OCI-LY7 (cell line): ENCODE measurements around the gene MTA3. TPM values are rescaled to one million over a fixed set of nuclear protein-coding genes. Genes with fewer than 3 reads are reported as not detected.

Experiments
- BruUV-seq: library from RNA; stranded (reverse); fragments of 400-500 nt; replicated peaks from 2 replicates; lab custom pipeline; 2021; lab: Mats Ljungman, UMichigan
- CTCF ChIA-PET: fragments of 300-600 bp; sonication (Branson Sonifier 250); formaldehyde crosslinking; loops from one replicate; lab custom pipeline; 2022; ENCODE audit warnings: antibody characterized with exemption; ENCODE audit not compliant: unreplicated experiment; lab: Charles Lee
- POLR2A ChIA-PET: fragments of 300-600 bp; sonication (Branson Sonifier 250); formaldehyde crosslinking; loops from one replicate; lab custom pipeline; 2022; ENCODE audit warnings: antibody characterized with exemption; lab: Charles Lee
- DNase-seq: peaks from one replicate; pipeline ENCODE4 v3.0.0-alpha.2; 2015; ENCODE audit warnings: low spot score
- H2AFZ ChIP-seq: fragments of 200-600 bp; sonication (generic), shearing (Covaris generic); 2 replicates; pipeline ENCODE4 v1.6.1; 2014; ENCODE audit warnings: mild to moderate bottlenecking, antibody characterized with exemption, low read length, moderate library complexity
- H3K27ac ChIP-seq: fragments of 200-600 bp; sonication (generic); 2 replicates; pipeline ENCODE4 v1.5.1; 2014; ENCODE audit warnings: mixed run types, low read depth, mild to moderate bottlenecking, moderate library complexity, low read length, inconsistent platforms; ENCODE audit not compliant: poor library complexity, severe bottlenecking
- H3K36me3 ChIP-seq: fragments of 200-600 bp; sonication (generic); 2 replicates; pipeline ENCODE4 v1.6.1; 2014; ENCODE audit warnings: mild to moderate bottlenecking, antibody characterized with exemption, low read length, moderate library complexity, mixed read lengths; ENCODE audit not compliant: insufficient read depth
- H3K4me1 ChIP-seq: fragments of 200-600 bp; sonication (generic); 2 replicates; pipeline ENCODE4 v1.5.1; 2014; ENCODE audit warnings: mild to moderate bottlenecking, low read length; ENCODE audit not compliant: insufficient read depth, poor library complexity, severe bottlenecking
- H3K4me2 ChIP-seq: fragments of 200-600 bp; sonication (generic); 2 replicates; pipeline ENCODE4 v1.6.1; 2014; ENCODE audit warnings: mild to moderate bottlenecking, low read length
- H3K4me3 ChIP-seq: fragments of 200-600 bp; sonication (generic); 2 replicates; pipeline ENCODE4 v1.5.1; 2014; ENCODE audit warnings: mild to moderate bottlenecking, low read depth, low read length; ENCODE audit not compliant: poor library complexity, severe bottlenecking
- H3K79me2 ChIP-seq: fragments of 200-600 bp; sonication (generic); 2 replicates; pipeline ENCODE4 v1.6.1; 2016; ENCODE audit warnings: low read depth, mild to moderate bottlenecking, low read length, moderate library complexity, mixed read lengths; ENCODE audit not compliant: insufficient read depth
- H3K9me2 ChIP-seq: fragments of 200-600 bp; sonication (generic); 2 replicates; pipeline ENCODE4 v1.6.1; 2016; ENCODE audit warnings: mild to moderate bottlenecking, low read length, mixed read lengths; ENCODE audit not compliant: insufficient read depth
- H3K9me3 ChIP-seq: fragments of 200-600 bp; sonication (generic); 2 replicates; pipeline ENCODE4 v1.6.1; 2014; ENCODE audit warnings: mild to moderate bottlenecking, mixed run types, low read length, mixed read lengths
- H4K20me1 ChIP-seq: fragments of 200-600 bp; sonication (generic); 2 replicates; pipeline ENCODE4 v1.6.1; 2014; ENCODE audit warnings: mild to moderate bottlenecking, antibody characterized with exemption, low read length, moderate library complexity, mixed read lengths; ENCODE audit not compliant: insufficient read depth
- CTCF ChIP-seq: fragments of 200-600 bp; sonication (generic); conservative IDR thresholded peaks from 2 replicates; pipeline ENCODE4 v1.5.1; 2014; ENCODE audit warnings: mild to moderate bottlenecking, antibody characterized with exemption, low read length, moderate library complexity, mixed read lengths
- EZH2phosphoT487 ChIP-seq: fragments of 200-600 bp; sonication (generic); IDR thresholded peaks from 2 replicates; pipeline ENCODE4 v1.6.1; 2018; ENCODE audit warnings: low read depth, borderline replicate concordance, mild to moderate bottlenecking, mixed run types, antibody characterized with exemption, low read length, moderate library complexity, mixed read lengths
- intact Hi-C: fragments of 100-400 bp; cut with micrococcal nuclease; formaldehyde crosslinking; loops from one replicate; pipeline ENCODE4 v1.10.0; 2022; ENCODE audit not compliant: unreplicated experiment
- total RNA-seq, 2 experiments: library from RNA; depleted of rRNA in 1 of 2; stranded (reverse); fragments of >200 nt in 1 of 2; shearing (Covaris generic) in 1 of 2; gene quantifications; 2 replicates each; pipeline ENCODE4 v1.2.3, GENCODE V29; 2014 to 2022

The MTA3 gene
- total RNA-seq, 2 experiments from 2014 or later, result 72.7 to 205 TPM

GRCh38 chr2:42652086-42652485, 83.7 kb downstream of the MTA3 start:
- Histone ChIP-seq H3K79me2 (peaks cover 65% of the 10 kb centered on the region; the same call in 1 of the 2 replicates), H3K9me3 (no peaks in the 10 kb centered on the region), H3K9me2 (no peaks in the 10 kb centered on the region), H3K27ac (no peak overlapping the region), H3K4me3 (no peak overlapping the region), H3K4me1 (no peaks in the 10 kb centered on the region), H4K20me1 (0 out of 2 replicates have a peak, but pooled peaks cover 4% of the 10 kb centered on the region), H2AFZ (no peak overlapping the region), H3K4me2 (no peak overlapping the region), H3K36me3 (peaks cover 92% of the 10 kb centered on the region)
- DNase-seq, result no peak
- ChIA-PET POLR2A (interaction anchor here (1.1 to 1.4 kb wide), 2 partner anchors 12 to 14 kb away, joined by 3 to 5 read pairs; no protein-coding TSS in a partner anchor), CTCF (no interaction called here)
- TF ChIP-seq CTCF, result no peak
- TF ChIP-seq EZH2phosphoT487, result no peak
- intact Hi-C loops, result no loop called here
- no TSS peak for BruUV-seq

- Histone ChIP-seq H3K36me3 (peaks cover 91% of the 10 kb centered on the region), H3K79me2 (peaks cover 65% of the 10 kb centered on the region; the same call in 1 of the 2 replicates), H3K4me3 (no peak overlapping the region), H3K9me3 (no peaks in the 10 kb centered on the region), H3K4me1 (no peaks in the 10 kb centered on the region), H3K9me2 (no peaks in the 10 kb centered on the region), H3K4me2 (no peak overlapping the region), H4K20me1 (0 out of 2 replicates have a peak, but pooled peaks cover 4% of the 10 kb centered on the region), H3K27ac (no peak overlapping the region), H2AFZ (no peak overlapping the region)
- intact Hi-C loops, result no loop called here
- no peak for TF ChIP-seq EZH2phosphoT487
- no peak for TF ChIP-seq CTCF
- CTCF ChIA-PET, result interaction anchor here (0.5 kb wide), 1 partner anchor 11 kb away, joined by 3 read pairs; no protein-coding TSS in a partner anchor
- DNase-seq, result no peak
- POLR2A ChIA-PET, result no interaction called here
- no TSS peak for BruUV-seq
Observed at GRCh38 chr2:42653039-42653438, 84.6 kb downstream of the MTA3 start.

- Histone ChIP-seq H3K4me1 (no peaks in the 10 kb centered on the region), H4K20me1 (0 out of 2 replicates have a peak, but pooled peaks cover 4% of the 10 kb centered on the region), H3K4me2 (no peak overlapping the region), H3K36me3 (peaks cover 91% of the 10 kb centered on the region), H3K27ac (no peak overlapping the region), H3K9me3 (no peaks in the 10 kb centered on the region), H3K4me3 (no peak overlapping the region), H2AFZ (no peak overlapping the region), H3K9me2 (no peaks in the 10 kb centered on the region), H3K79me2 (peaks cover 56% of the 10 kb centered on the region; the same call in 1 of the 2 replicates)
- no peak for DNase-seq
- POLR2A ChIA-PET, result interaction anchor here (0.8 to 2.1 kb wide), 4 partner anchors 8 to 167 kb away, joined by 3 to 9 read pairs (median 6); no protein-coding TSS in a partner anchor
- BruUV-seq, result no TSS peak
- intact Hi-C loops, result no loop called here
- CTCF ChIA-PET, result no interaction called here
- TF ChIP-seq EZH2phosphoT487 (no peak), CTCF (no peak)
Observed at GRCh38 chr2:42653908-42654445, 85.5 kb downstream of the MTA3 start.
